Central memory CD4-positive, alpha-beta T cell (primary cell): ENCODE results near the gene MST1.

Experiments used
- DNase-seq: peaks from one replicate; pipeline ENCODE4 v3.0.0; 2022

MST1 gene

GRCh38 chr3:49717959-49718857 lies 28.9 kb upstream of the MST1 start:
- DNase-seq, result no peak

- DNase-seq, result no peak
These were observed 28.1 kb upstream of the MST1 start for GRCh38 chr3:49717211-49717958.

GRCh38 chr3:49716691-49717210 lies 27.5 kb upstream of the MST1 start:
- no peak for DNase-seq

- no peak for DNase-seq
These were observed 26.9 kb upstream of the MST1 start for GRCh38 chr3:49716169-49716568.

GRCh38 chr3:49715611-49716121 lies 26.4 kb upstream of the MST1 start:
- DNase-seq, result no peak

GRCh38 chr3:49714728-49715550 lies 25.7 kb upstream of the MST1 start:
- DNase-seq, result no peak

- no peak for DNase-seq
These were observed 24.2 kb upstream of the MST1 start for GRCh38 chr3:49713336-49714105.

- DNase-seq, result no peak
These were observed 23.5 kb upstream of the MST1 start for GRCh38 chr3:49712631-49713317.

GRCh38 chr3:49712166-49712565 lies 22.9 kb upstream of the MST1 start:
- no peak for DNase-seq

- DNase-seq, result no peak
These were observed 22.2 kb upstream of the MST1 start for GRCh38 chr3:49711489-49711888.

GRCh38 chr3:49709852-49710251 lies 20.6 kb upstream of the MST1 start:
- DNase-seq, result no peak

GRCh38 chr3:49707113-49707480 lies 17.8 kb upstream of the MST1 start:
- DNase-seq, result no peak

- no peak for DNase-seq
These were observed 17.3 kb upstream of the MST1 start for GRCh38 chr3:49706456-49707112.

GRCh38 chr3:49705390-49705960 lies 16.2 kb upstream of the MST1 start:
- DNase-seq, result no peak

- DNase-seq, result no peak
These were observed 15.4 kb upstream of the MST1 start for GRCh38 chr3:49704629-49705028.

- DNase-seq, result no peak
These were observed 14.7 kb upstream of the MST1 start for GRCh38 chr3:49703956-49704355.

GRCh38 chr3:49703443-49703927 lies 14.2 kb upstream of the MST1 start:
- DNase-seq, result peak; percentile 60

- DNase-seq, result no peak
These were observed 13.4 kb upstream of the MST1 start for GRCh38 chr3:49702672-49703071.

- no peak for DNase-seq
These were observed 12.3 kb upstream of the MST1 start for GRCh38 chr3:49701388-49702077.
